ENCODE data around the gene ETFDH. TPM values are rescaled to one million over a fixed set of nuclear protein-coding genes. Genes with fewer than 3 reads are reported as not detected.

The ETFDH gene
- total RNA-seq (2022; extraction: Qiagen RNA extraction; ENCODE audit: low read depth), result 5.3 to 6.1 TPM (median 5.5 TPM) in 5 replicates

GRCh38 chr4:158671915-158672806, at the start of gene ETFDH:
TSS of gene ETFDH (plus strand) at chr4:158672296. CDS start at chr4:158672457, 161 bp downstream.

GRCh38 chr4:158671665-158671914, 506 bp upstream of the ETFDH start, which contains the start of gene C4orf46:
TSS of gene C4orf46 (minus strand) at chr4:158671887. CDS start at chr4:158671801, 86 bp downstream.

GRCh38 chr4:158722917-158723793, 51.1 kb downstream of the ETFDH start, which contains the start of gene PPID:
TSS of gene PPID (minus strand) at chr4:158723396. CDS start at chr4:158723288, 108 bp downstream.

Other genes with a start within 250 kb of the ETFDH start
- not detected in 5 replicates for gene RXFP1, start 150.4 kb upstream of the ETFDH start, total RNA-seq (2022; extraction: Qiagen RNA extraction; ENCODE audit: low read depth)
- gene C4orf46, start 409 bp upstream of the ETFDH start, total RNA-seq (2022; extraction: Qiagen RNA extraction; ENCODE audit: low read depth), result 4.3 to 10.0 TPM (median 7.5 TPM) in 5 replicates
- gene PPID, start 51.1 kb downstream of the ETFDH start, total RNA-seq (2022; extraction: Qiagen RNA extraction; ENCODE audit: low read depth), result 34.0 to 46.3 TPM (median 36.5 TPM) in 5 replicates
- gene FNIP2, start 96.7 kb downstream of the ETFDH start, total RNA-seq (2022; extraction: Qiagen RNA extraction; ENCODE audit: low read depth), result 3.3 to 6.3 TPM (median 4.4 TPM) in 5 replicates